OCI-LY1 (cell line): ENCODE data around the gene IFITM2.
"Not testable (repeated sequence)": the region's sequence is repeated elsewhere in the genome, so short reads cannot be mapped to it uniquely, and the experiment has no call there.

Experiments used
- H2AFZ ChIP-seq: fragments of 200-600 bp; sonication (generic), shearing (Covaris generic); 2 replicates; pipeline ENCODE4 v1.6.0; 2014; ENCODE audit warnings: antibody characterized with exemption, mild to moderate bottlenecking, low read length
- H3F3A ChIP-seq: fragments of 200-600 bp; sonication (generic), shearing (Covaris generic); 2 replicates; pipeline ENCODE4 v1.6.0; 2014; ENCODE audit warnings: mild to moderate bottlenecking, antibody characterized with exemption, low read length, moderate library complexity; ENCODE audit not compliant: insufficient read depth
- H3K27ac ChIP-seq: fragments of 200-600 bp; sonication (generic); 2 replicates; pipeline ENCODE4 v1.5.1; 2014; ENCODE audit warnings: low read length, mixed run types, mild to moderate bottlenecking, low read depth; ENCODE audit not compliant: poor library complexity, severe bottlenecking
- H3K27me3 ChIP-seq: fragments of 200-600 bp; sonication (generic); 2 replicates; pipeline ENCODE4 v1.6.0; 2014; ENCODE audit warnings: antibody characterized with exemption, mild to moderate bottlenecking, low read length, moderate library complexity; ENCODE audit not compliant: insufficient read depth
- H3K36me3 ChIP-seq: fragments of 200-600 bp; sonication (generic); 2 replicates; pipeline ENCODE4 v1.6.1; 2014; ENCODE audit warnings: mild to moderate bottlenecking, antibody characterized with exemption, low read length, moderate library complexity, mixed read lengths; ENCODE audit not compliant: insufficient read depth
- H3K4me1 ChIP-seq: fragments of 200-600 bp; sonication (generic); 2 replicates; pipeline ENCODE4 v1.5.1; 2014; ENCODE audit warnings: mild to moderate bottlenecking, low read length, moderate library complexity; ENCODE audit not compliant: insufficient read depth, severe bottlenecking
- H3K4me2 ChIP-seq: fragments of 200-600 bp; sonication (generic), shearing (Covaris generic); 2 replicates; pipeline ENCODE4 v1.6.1; 2014; ENCODE audit warnings: low read length
- H3K4me3 ChIP-seq: fragments of 200-600 bp; sonication (generic); 2 replicates; pipeline ENCODE4 v1.5.1; 2014; ENCODE audit warnings: low read length, low read depth, mild to moderate bottlenecking, mixed read lengths; ENCODE audit not compliant: poor library complexity, severe bottlenecking
- H3K79me2 ChIP-seq: fragments of 200-600 bp; shearing (Covaris generic); 2 replicates; pipeline ENCODE4 v1.6.1; 2016; ENCODE audit warnings: mixed run types, low read length, mixed read lengths; ENCODE audit not compliant: insufficient read depth
- H3K9ac ChIP-seq: fragments of 200-600 bp; sonication (generic), shearing (Covaris generic); 2 replicates; pipeline ENCODE4 v1.6.1; 2014; ENCODE audit warnings: mild to moderate bottlenecking, low read length, mixed read lengths
- H3K9me2 ChIP-seq: fragments of 200-600 bp; sonication (generic), shearing (Covaris generic); 2 replicates; pipeline ENCODE4 v1.6.1; 2014; ENCODE audit warnings: low read depth, mild to moderate bottlenecking, low read length, mixed read lengths
- H3K9me3 ChIP-seq: fragments of 200-600 bp; shearing (Covaris generic); 2 replicates; pipeline ENCODE4 v1.6.1; 2014; ENCODE audit warnings: low read length, mixed read lengths
- H4K20me1 ChIP-seq: fragments of 200-600 bp; sonication (generic), shearing (Covaris generic); 2 replicates; pipeline ENCODE4 v1.6.0; 2016; ENCODE audit warnings: mild to moderate bottlenecking, low read length; ENCODE audit not compliant: insufficient read depth
- EZH2 ChIP-seq: fragments of 200-600 bp; sonication (generic), shearing (Covaris generic); IDR thresholded peaks from 2 replicates; pipeline ENCODE4 v1.8.0; 2017; ENCODE audit warnings: borderline replicate concordance, mixed run types, mild to moderate bottlenecking, antibody characterized with exemption, low read length, moderate library complexity, mixed read lengths
- TF ChIP-seq, protein P1 (sequence below): fragments of 200-600 bp; sonication (generic), shearing (Covaris generic); IDR thresholded peaks from 2 replicates; pipeline ENCODE4 v1.5.1; 2017; ENCODE audit warnings: mild to moderate bottlenecking, antibody characterized with exemption, low read length, moderate library complexity, mixed read lengths

Gene IFITM2

DNA sequence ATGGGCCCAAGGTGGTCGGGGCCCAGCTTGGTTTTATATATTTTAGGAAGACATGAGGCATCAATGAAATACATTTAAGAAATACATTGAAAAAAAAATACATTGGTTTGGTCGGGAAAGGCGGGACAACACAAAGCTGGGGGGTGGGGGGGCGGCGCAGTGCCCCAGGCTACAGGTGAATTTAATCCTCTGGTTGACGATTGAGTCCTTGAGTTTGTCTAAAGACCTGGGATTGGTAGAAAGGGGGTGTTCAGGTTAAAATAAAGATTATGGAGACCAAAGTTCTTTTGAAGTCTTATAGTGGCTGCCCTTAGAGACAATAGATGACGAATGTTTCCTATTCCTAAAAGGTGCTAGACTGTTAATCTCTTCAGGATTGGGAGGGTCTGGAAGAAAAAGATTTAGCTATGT lies 9.3 kb downstream of the IFITM2 start:
- Histone ChIP-seq H3K9me3 (no peaks in the 10 kb centered on the region), H3K27me3 (peaks cover 7% of the 10 kb centered on the region), H3K4me1 (peaks cover 8% of the 10 kb centered on the region), H3K9me2 (no peaks in the 10 kb centered on the region), H3K4me3 (no peak overlapping the region), H3K36me3 (no peaks in the 10 kb centered on the region), H4K20me1 (no peaks in the 10 kb centered on the region), H3K4me2 (no peak overlapping the region), H2AFZ (no peak overlapping the region), H3K79me2 (no peaks in the 10 kb centered on the region), H3F3A (no peaks in the 10 kb centered on the region), H3K9ac (no peak overlapping the region), H3K27ac (no peak overlapping the region)
- TF ChIP-seq, protein P1, sequence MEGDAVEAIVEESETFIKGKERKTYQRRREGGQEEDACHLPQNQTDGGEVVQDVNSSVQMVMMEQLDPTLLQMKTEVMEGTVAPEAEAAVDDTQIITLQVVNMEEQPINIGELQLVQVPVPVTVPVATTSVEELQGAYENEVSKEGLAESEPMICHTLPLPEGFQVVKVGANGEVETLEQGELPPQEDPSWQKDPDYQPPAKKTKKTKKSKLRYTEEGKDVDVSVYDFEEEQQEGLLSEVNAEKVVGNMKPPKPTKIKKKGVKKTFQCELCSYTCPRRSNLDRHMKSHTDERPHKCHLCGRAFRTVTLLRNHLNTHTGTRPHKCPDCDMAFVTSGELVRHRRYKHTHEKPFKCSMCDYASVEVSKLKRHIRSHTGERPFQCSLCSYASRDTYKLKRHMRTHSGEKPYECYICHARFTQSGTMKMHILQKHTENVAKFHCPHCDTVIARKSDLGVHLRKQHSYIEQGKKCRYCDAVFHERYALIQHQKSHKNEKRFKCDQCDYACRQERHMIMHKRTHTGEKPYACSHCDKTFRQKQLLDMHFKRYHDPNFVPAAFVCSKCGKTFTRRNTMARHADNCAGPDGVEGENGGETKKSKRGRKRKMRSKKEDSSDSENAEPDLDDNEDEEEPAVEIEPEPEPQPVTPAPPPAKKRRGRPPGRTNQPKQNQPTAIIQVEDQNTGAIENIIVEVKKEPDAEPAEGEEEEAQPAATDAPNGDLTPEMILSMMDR: no peak
- no peak for TF ChIP-seq EZH2

DNA sequence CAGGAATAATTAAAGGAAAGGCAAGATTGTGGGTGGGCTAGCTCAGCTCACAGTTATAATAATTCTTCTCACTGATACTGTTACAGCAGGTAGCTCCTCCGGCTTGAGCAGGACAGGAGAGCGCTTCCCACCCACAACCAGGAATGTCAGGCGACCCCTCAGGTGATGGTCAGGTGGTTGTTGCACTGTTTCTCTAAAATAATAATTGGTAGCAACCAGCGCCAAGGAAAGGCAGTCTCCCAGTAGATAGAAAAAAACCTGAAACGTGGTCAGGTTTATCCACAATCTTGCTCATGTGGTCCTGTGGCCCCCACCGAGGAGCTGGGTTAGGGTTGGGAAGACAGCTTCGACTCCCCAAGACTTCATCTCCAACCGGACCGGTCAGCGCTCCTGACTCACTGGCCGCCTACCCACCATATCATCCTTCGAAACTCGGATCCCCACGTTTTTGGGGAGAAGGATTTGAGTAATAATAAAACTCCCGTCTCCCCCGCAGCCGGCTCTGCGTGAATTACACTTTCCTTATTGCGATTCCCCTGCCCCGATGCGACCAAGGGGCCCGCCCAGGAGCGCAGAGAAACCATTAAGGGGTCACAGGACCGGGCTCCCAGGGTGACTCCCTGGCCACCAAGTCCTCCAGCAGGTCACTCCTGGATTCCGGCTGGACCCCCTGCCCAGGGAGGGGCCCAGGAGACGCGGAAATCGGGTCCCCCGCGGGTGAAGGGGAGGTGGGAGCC lies 10.2 kb downstream of the IFITM2 start:
- not testable (repeated sequence) for H3K4me3 ChIP-seq, H2AFZ ChIP-seq, H3K9me2 ChIP-seq, H3K27me3 ChIP-seq, H3F3A ChIP-seq, H3K4me2 ChIP-seq, H3K79me2 ChIP-seq, H3K4me1 ChIP-seq, H3K36me3 ChIP-seq, H3K9me3 ChIP-seq, H4K20me1 ChIP-seq, H3K27ac ChIP-seq, H3K9ac ChIP-seq

DNA sequence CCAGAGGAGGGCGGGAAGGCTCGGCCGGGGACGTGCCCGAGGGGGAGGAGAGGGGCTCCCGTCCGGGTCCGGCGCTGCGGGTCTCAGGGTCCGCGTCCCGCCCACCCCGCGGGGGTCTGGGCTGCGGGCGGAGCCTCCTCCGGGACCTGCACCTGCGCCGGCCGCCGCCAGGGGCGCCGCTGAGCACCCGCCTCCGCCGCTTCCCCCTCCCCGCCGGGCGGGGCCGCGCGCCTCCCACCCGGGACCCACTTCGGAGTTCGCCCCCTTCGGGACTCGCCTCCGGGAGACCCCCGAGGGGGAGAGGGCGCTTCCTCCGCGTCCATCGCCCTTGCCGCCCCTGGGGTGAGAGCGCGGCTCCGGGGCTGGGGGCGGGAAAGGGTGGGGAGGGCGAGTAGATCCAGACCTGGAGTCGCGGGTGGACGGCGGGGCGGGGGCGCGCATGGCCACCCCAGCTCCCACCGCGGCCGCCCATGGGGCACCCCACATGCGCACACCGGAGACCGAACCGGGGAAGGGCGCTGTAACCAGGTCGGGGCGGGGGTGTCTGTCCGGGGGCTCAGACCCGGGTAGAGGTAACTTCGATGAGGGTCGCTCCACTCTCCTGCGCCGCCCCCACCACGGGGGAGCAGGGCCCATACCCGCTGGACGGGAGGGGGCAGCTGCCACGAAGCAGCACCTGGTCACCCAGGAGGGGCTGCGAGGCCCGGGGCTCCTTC lies 10.9 kb downstream of the IFITM2 start:
- H3K9me2 ChIP-seq, H3K4me3 ChIP-seq, H2AFZ ChIP-seq, H3K27me3 ChIP-seq, H3K4me1 ChIP-seq, H4K20me1 ChIP-seq, H3K27ac ChIP-seq, H3K4me2 ChIP-seq, H3K36me3 ChIP-seq, H3K9me3 ChIP-seq, H3F3A ChIP-seq, H3K79me2 ChIP-seq, H3K9ac ChIP-seq: not testable (repeated sequence)

DNA sequence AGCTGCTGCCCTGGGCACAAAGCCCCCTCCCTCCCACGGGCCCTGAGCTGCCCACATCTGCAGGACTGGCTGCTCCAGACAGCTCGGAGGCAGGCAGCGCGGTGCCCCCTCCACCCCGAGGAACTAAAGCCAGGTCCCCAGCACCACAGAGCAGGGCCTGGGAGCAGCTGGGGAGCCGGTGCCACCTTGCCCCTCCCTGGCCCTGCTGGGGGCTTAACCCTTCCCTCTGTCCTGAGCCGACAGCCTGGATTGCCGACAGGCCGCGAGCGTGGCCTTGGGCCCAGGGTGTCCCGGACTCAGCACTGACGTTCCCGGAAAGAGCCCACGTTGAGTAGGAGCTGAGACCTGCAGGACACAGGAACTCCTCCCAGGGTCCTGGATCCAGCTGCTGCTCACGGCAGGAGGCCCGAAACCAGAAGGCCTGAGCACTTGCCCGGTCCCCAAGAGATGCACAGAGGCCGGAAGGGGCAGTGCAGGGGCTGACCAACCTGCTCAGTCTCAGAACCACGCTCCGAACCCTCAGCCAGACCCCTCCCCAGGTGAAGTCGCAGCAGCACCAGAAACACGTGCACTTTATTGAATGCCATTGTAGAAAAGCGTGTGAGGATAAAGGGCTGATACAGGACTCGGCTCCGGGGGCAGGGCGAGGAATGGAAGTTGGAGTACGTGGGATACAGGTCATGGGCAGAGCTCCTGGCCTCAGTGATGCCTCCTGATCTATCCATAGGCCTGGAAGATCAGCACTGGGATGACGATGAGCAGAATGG lies 11.7 kb downstream of the IFITM2 start:
- H3F3A ChIP-seq, H3K9ac ChIP-seq, H3K27ac ChIP-seq, H2AFZ ChIP-seq, H3K36me3 ChIP-seq, H3K4me1 ChIP-seq, H3K4me3 ChIP-seq, H3K9me2 ChIP-seq, H3K79me2 ChIP-seq, H3K27me3 ChIP-seq, H4K20me1 ChIP-seq, H3K4me2 ChIP-seq, H3K9me3 ChIP-seq: not testable (repeated sequence)

DNA sequence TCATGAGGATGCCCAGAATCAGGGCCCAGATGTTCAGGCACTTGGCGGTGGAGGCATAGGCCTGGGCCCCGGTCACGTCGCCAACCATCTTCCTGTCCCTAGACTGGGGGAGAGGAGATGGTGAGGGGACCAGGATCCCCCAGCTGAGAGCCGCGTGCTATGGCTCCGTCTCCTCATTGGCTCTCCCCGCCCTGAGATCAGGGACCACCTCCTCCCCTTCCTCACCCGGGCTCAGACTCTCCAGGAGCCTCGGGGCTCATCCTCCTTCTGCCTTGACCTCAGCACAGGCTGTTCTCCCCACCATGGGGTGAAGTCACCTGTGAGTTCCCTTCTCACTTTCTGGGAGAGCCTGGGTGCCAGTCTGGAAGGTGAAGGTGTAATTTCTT lies 12.3 kb downstream of the IFITM2 start:
- not testable (repeated sequence) for H3K9me2 ChIP-seq, H3K4me1 ChIP-seq, H2AFZ ChIP-seq, H3K79me2 ChIP-seq, H4K20me1 ChIP-seq, H3K9me3 ChIP-seq, H3F3A ChIP-seq, H3K9ac ChIP-seq, H3K36me3 ChIP-seq, H3K4me3 ChIP-seq, H3K4me2 ChIP-seq, H3K27me3 ChIP-seq, H3K27ac ChIP-seq
